Left renal cortex interstitium (tissue), 4 donors: ENCODE results near the gene BAZ1A. TPM values are rescaled to one million over a fixed set of nuclear protein-coding genes. Genes with fewer than 3 reads are reported as not detected.
"Not testable (repeated sequence)": the region's sequence is repeated elsewhere in the genome, so short reads cannot be mapped to it uniquely, and the experiment has no call there.

Source experiments
- DNase-seq, 4 donors: peaks; one replicate each; pipeline ENCODE4 v3.0.0-alpha.2; 2013; ENCODE audit warnings: low read depth in 4 of 4, low spot score in 2 of 4, missing footprints in 1 of 4
- polyA plus RNA-seq, 4 donors: library from polyadenylated mRNA; unstranded; fragments of 120-200 nt; gene quantifications; one replicate each; pipeline ENCODE4 v1.2.1, GENCODE V29; 2013; ENCODE audit not compliant: insufficient read length in 4 of 4

Gene BAZ1A
- polyA plus RNA-seq, 4 donors = 24.8 to 36.0 (median 28.1) TPM

GRCh38 chr14:34863844-34864243, 11.3 kb downstream of the BAZ1A start:
- DNase-seq = no peak

DNA sequence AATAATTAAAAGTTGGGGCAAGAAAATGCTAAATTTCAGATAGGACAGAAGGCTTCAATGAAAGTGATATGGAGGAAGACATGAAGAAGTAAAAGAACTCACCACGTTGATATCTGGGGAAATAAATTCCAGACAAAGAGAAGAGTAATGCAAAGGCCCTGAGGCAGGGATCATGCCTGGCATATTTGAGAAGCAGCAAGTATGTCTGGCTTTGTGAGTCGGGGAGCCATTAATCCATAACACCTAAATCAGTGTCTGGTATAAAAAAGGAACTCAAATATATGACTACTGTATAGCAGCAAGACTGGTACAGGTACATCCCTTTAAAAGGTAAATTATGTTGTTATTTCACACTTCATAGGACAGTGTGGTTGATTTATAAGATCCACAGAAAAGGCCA, 16.4 kb downstream of the BAZ1A start:
- DNase-seq = no peak

GRCh38 chr14:34857689-34858449, 17.3 kb downstream of the BAZ1A start:
- DNase-seq = no peak

- no peak for DNase-seq
Observed at GRCh38 chr14:34853041-34853440, 22.1 kb downstream of the BAZ1A start.

DNA sequence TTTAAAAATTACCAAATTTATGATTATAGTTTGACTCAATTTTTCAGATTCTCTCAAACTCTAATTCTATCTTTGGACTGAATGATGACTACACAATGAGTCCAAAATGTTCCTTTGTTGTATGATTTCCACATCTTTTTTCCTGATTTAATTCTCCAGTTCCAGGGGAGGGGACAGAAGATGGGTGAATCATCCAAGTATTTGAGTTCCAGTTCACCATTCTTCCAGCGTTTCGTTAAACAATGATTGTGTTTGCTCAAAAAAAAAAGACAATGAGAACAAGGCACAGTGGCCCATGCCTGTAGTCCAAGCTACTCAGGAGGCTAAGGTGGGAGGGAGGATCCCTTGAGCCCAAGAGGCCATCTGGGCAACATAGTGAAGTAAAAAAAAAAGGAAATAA, 23.8 kb downstream of the BAZ1A start:
- DNase-seq = no peak

DNA sequence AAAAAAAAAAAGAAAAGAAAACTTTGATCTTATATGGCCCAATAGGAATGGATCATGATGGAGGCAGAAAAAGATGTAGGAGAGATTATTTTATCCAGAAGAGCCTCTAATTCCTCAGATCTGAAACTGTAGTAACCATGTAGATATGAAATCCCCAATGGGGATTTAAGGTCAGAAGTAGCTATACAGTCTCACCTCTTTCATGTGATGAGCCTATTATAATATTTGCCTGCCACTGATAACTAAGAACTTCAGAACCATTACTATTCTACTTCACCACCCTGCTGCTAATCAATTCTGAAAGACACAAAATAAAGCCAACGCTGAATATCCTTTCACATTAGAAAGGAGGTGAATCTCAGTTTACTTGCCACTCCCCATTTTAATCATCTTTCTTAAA, 29.3 kb downstream of the BAZ1A start:
- no peak for DNase-seq

- DNase-seq = no peak
Observed at GRCh38 chr14:34843011-34843554, 32.1 kb downstream of the BAZ1A start.

- no peak for DNase-seq
Observed at GRCh38 chr14:34837801-34838322, 37.3 kb downstream of the BAZ1A start.

DNA sequence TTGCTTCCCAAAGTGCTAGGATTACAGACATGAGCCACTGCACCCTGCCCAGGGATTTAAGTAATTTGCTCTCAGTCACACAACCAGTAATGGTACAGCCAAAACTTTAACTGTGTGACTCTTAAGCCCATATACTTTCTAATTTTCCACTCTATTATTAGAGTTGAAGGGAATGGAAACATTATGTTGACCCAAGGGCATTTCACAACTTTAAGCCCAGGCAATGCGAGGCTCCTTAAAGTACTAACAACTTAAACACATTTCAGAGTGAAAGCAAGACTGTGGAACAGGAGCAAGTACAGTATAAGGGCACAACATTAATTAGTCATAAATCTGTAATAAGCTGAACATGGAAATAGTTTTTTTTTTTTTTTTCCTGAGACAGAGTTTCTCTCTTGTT, 39.8 kb downstream of the BAZ1A start:
- DNase-seq = no peak

GRCh38 chr14:34833549-34834523, 41.3 kb downstream of the BAZ1A start:
- DNase-seq = no peak

DNA sequence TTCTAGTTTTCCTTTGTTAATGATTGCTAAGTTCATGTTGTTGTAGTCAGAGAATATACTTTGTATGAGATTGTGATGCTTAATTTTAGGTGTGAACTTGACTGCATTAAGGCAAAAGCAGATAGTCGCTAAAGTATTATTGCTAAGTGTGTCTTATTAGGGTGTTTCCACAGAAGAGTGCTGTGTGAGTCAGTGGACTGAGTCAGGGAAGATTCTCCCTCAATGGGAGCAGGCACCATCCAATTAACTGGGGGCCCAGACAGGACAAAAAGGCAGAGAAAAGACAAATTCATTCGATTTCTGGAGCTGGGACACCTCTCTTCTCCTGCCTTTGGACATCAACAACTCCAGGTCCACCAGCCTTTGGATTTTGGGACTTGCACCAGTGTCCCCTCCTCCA, 48.5 kb downstream of the BAZ1A start:
- no peak for DNase-seq

DNA sequence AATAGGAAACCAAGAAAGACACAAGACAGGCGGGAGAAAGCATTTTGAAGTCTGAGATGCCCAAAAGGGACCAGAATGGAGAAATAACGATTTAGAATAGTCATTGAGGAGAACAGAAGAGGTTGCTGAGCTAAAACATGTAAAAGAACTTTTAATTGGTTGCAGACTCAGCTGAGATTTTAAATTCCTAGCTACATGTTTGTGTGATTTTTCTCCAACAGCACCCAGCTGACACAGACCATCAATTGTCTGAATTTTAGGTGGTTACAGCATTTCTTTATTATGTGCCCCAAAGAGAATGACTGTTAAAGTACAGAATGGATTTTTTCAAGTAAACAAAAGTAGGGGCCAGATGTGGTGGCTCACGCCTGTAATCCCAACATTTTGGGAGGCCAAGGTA, 50.3 kb downstream of the BAZ1A start:
- no peak for DNase-seq

- no peak for DNase-seq
Observed at GRCh38 chr14:34824256-34824655, 50.9 kb downstream of the BAZ1A start.

- DNase-seq = no peak
Observed at GRCh38 chr14:34817768-34818167, 57.4 kb downstream of the BAZ1A start.

DNA sequence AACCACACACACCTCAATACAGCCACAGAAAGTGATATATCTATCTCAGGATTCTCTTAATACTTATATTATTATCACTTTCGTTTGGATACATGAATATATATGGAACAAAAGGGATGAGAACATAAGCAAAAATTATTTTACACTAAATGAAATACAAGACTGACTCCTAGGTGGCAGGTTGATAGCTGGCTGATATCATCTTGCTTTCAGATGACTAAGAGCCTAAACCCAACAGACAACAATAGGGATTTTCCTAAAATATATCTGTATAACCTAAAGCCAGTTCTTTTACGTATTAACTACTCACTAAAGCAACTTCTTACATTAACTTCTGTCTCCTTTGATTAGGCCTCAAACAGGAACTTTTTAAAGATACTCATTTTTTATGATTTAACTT, 65.1 kb downstream of the BAZ1A start:
- DNase-seq = no peak

GRCh38 chr14:34806257-34806656, 68.9 kb downstream of the BAZ1A start:
- DNase-seq = no peak

DNA sequence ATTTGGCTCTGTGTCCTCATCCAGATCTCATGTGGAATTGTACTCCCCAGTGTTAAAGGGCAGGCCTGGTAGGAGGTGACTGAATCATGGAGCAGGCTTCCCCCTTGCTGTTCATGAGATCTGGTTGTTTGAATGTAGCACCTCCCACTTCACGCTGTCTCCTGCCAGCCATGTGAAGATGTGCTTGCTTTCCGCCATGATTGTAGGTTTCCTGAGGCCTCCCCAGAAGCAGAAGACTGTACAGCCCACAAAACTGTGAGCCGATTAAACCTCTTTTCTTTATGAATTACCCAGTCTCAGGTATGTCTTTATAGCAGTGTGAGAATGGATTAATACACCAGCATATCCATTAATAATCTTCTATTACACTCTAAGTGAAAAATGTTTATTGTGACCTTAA, 70.2 kb downstream of the BAZ1A start:
- no peak for DNase-seq

- not testable (repeated sequence) for DNase-seq
Observed at GRCh38 chr14:34798861-34799260, 76.3 kb downstream of the BAZ1A start.

DNA sequence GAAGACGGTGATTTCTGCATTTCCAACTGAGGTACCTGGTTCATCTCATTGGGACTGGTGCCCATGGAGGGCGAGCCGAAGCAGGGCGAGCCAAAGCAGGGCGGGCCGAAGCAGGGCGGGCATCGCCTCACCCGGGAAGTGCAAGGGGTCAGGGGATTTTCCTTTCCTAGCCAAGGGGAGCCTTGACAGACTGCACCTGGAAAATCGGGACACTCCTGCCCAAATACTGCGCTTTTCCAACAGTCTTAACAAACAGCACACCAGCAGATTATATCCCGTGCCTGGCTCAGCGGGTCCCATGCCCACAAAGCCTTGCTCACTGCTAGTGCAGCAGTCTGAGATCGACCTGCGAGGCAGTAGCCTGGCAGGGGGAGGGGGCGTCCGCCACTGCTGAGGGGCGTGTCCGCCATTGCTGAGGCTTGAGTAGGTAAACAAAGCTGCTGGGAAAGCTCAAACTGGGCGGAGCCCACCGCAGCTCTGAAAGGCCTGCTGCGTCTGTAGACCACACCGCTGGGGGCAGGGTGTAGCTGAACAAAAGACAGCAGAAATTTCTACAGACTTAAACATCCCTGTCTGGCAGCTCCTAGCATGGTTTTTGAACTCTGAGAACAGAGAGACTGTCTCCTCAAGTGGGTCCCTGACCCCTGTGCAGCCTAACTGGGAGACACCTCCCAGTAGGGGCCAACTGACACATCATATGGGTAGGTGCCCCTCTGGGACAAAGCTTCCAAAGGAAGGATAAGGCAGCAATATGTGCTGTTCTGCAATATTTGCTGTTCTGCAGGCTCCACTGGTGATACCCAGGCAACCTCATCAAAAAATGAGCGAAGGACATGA, 77.2 kb downstream of the BAZ1A start:
- no peak for DNase-seq

- DNase-seq = peak in 3 of 4 donors; percentile 0 to 17 (median 6)
Observed at GRCh38 chr14:34796902-34797301, 78.3 kb downstream of the BAZ1A start.
